ENCODE data around the gene GABRA4. TPM values are rescaled to one million over a fixed set of nuclear protein-coding genes. Genes with fewer than 3 reads are reported as not detected.

Gene GABRA4
- total and polyA plus RNA-seq, 2 experiments from 2014 or later = 1.5 to 1.9 TPM

- Histone ChIP-seq H4K20me1 (replicated peaks; ENCODE audit: insufficient read depth) (no peaks in the 10 kb centered on the region), H3F3A (replicated peaks; ENCODE audit: low read depth) (no peaks in the 10 kb centered on the region), H3K36me3 (ENCODE audit: insufficient read depth) (no peaks in the 10 kb centered on the region), H3K79me2 (replicated peaks; ENCODE audit: insufficient read depth) (no peaks in the 10 kb centered on the region), H2AFZ (no peak overlapping the region), H3K4me1 (ENCODE audit: insufficient read depth) (peaks cover 3% of the 10 kb centered on the region; the same call in 1 of the 2 replicates), H3K27me3 (ENCODE audit: insufficient read depth) (peaks cover 25% of the 10 kb centered on the region), H3K4me2 (no peak overlapping the region), H3K9me2 (ENCODE audit: insufficient read depth) (no peaks in the 10 kb centered on the region), H3K27ac (ENCODE audit: low read depth) (no peak overlapping the region), H3K4me3 (no peak overlapping the region)
- H3K36me3 Mint-ChIP-seq (ENCODE audit: low read depth) = no peaks in the 10 kb centered on the region
- DNase-seq (ENCODE audit: low spot score) = no peak
- TF ChIP-seq EZH2 (IDR thresholded peaks at IDR 0.05; ENCODE audit: low read depth, unreplicated experiment) = no peak
- TF ChIP-seq, protein P1, sequence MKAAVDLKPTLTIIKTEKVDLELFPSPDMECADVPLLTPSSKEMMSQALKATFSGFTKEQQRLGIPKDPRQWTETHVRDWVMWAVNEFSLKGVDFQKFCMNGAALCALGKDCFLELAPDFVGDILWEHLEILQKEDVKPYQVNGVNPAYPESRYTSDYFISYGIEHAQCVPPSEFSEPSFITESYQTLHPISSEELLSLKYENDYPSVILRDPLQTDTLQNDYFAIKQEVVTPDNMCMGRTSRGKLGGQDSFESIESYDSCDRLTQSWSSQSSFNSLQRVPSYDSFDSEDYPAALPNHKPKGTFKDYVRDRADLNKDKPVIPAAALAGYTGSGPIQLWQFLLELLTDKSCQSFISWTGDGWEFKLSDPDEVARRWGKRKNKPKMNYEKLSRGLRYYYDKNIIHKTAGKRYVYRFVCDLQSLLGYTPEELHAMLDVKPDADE (IDR thresholded peaks at IDR 0.05) = no peak
- no peak for TF ChIP-seq POLR2AphosphoS5 (IDR thresholded peaks at IDR 0.05; ENCODE audit: low read depth)
- TF ChIP-seq STAT1 (IDR thresholded peaks at IDR 0.05; ENCODE audit: unreplicated experiment) = no peak
- TF ChIP-seq, protein P2, sequence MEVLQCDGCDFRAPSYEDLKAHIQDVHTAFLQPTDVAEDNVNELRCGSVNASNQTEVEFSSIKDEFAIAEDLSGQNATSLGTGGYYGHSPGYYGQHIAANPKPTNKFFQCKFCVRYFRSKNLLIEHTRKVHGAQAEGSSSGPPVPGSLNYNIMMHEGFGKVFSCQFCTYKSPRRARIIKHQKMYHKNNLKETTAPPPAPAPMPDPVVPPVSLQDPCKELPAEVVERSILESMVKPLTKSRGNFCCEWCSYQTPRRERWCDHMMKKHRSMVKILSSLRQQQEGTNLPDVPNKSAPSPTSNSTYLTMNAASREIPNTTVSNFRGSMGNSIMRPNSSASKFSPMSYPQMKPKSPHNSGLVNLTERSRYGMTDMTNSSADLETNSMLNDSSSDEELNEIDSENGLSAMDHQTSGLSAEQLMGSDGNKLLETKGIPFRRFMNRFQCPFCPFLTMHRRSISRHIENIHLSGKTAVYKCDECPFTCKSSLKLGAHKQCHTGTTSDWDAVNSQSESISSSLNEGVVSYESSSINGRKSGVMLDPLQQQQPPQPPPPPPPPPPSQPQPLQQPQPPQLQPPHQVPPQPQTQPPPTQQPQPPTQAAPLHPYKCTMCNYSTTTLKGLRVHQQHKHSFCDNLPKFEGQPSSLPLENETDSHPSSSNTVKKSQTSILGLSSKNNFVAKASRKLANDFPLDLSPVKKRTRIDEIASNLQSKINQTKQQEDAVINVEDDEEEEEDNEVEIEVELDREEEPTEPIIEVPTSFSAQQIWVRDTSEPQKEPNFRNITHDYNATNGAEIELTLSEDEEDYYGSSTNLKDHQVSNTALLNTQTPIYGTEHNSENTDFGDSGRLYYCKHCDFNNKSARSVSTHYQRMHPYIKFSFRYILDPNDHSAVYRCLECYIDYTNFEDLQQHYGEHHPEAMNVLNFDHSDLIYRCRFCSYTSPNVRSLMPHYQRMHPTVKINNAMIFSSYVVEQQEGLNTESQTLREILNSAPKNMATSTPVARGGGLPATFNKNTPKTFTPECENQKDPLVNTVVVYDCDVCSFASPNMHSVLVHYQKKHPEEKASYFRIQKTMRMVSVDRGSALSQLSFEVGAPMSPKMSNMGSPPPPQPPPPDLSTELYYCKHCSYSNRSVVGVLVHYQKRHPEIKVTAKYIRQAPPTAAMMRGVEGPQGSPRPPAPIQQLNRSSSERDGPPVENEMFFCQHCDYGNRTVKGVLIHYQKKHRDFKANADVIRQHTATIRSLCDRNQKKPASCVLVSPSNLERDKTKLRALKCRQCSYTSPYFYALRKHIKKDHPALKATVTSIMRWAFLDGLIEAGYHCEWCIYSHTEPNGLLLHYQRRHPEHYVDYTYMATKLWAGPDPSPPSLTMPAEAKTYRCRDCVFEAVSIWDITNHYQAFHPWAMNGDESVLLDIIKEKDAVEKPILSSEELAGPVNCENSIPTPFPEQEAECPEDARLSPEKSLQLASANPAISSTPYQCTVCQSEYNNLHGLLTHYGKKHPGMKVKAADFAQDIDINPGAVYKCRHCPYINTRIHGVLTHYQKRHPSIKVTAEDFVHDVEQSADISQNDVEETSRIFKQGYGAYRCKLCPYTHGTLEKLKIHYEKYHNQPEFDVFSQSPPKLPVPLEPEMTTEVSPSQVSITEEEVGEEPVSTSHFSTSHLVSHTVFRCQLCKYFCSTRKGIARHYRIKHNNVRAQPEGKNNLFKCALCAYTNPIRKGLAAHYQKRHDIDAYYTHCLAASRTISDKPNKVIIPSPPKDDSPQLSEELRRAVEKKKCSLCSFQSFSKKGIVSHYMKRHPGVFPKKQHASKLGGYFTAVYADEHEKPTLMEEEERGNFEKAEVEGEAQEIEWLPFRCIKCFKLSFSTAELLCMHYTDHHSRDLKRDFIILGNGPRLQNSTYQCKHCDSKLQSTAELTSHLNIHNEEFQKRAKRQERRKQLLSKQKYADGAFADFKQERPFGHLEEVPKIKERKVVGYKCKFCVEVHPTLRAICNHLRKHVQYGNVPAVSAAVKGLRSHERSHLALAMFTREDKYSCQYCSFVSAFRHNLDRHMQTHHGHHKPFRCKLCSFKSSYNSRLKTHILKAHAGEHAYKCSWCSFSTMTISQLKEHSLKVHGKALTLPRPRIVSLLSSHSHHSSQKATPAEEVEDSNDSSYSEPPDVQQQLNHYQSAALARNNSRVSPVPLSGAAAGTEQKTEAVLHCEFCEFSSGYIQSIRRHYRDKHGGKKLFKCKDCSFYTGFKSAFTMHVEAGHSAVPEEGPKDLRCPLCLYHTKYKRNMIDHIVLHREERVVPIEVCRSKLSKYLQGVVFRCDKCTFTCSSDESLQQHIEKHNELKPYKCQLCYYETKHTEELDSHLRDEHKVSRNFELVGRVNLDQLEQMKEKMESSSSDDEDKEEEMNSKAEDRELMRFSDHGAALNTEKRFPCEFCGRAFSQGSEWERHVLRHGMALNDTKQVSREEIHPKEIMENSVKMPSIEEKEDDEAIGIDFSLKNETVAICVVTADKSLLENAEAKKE (CRISPR knock-in tag; IDR thresholded peaks at IDR 0.05) = no peak
- TF ChIP-seq CREB1 (CRISPR knock-in tag; IDR thresholded peaks at IDR 0.05; ENCODE audit: low read depth) = no peak
- ATAC-seq = no peak
- peaks cover 11% of the 10 kb centered on the region for H3K27me3 Mint-ChIP-seq (ENCODE audit: insufficient read depth, low read depth, poor library complexity)
- H3K9me3 Mint-ChIP-seq = no peaks in the 10 kb centered on the region
- H3K4me1 Mint-ChIP-seq = peaks cover 4% of the 10 kb centered on the region; the same call in 2 of the 3 replicates
- H3K27ac Mint-ChIP-seq = no peak overlapping the region
- no peak overlapping the region for H3K4me3 Mint-ChIP-seq
These were observed 6.2 kb upstream of the GABRA4 start for GRCh38 chr4:46999566-46999965.
